ENCODE results near the gene WNT2. TPM values are rescaled to one million over a fixed set of nuclear protein-coding genes. Genes with fewer than 3 reads are reported as not detected.

Gene WNT2
- polyA plus RNA-seq, 1 donor from 2014 or later = not detected

- H3K9ac ChIP-seq (ENCODE audit: low read length) = no peak overlapping the region
- H2AFZ ChIP-seq (ENCODE audit: low read depth, low read length) = no peak overlapping the region
- no peaks in the 10 kb centered on the region for H3K79me2 ChIP-seq (replicated peaks; ENCODE audit: insufficient read depth, low read length)
- no peaks in the 10 kb centered on the region for H4K20me1 ChIP-seq (ENCODE audit: insufficient read depth)
- no peaks in the 10 kb centered on the region for H3K9me2 ChIP-seq (ENCODE audit: insufficient read depth, low read length)
- no peak for TF ChIP-seq EP300 (conservative IDR thresholded peaks at IDR 0.05; ENCODE audit: poor library complexity, severe bottlenecking)
- TF ChIP-seq REST (IDR thresholded peaks at IDR 0.05; ENCODE audit: borderline replicate concordance) = no peak
- TF ChIP-seq SMC3 (conservative IDR thresholded peaks at IDR 0.05; ENCODE audit: poor library complexity) = no peak
- TF ChIP-seq RAD21 (conservative IDR thresholded peaks at IDR 0.05) = no peak
- no peak for TF ChIP-seq POLR2AphosphoS5 (IDR thresholded peaks at IDR 0.05)
- no peak for TF ChIP-seq EZH2 (IDR thresholded peaks at IDR 0.05; ENCODE audit: borderline replicate concordance, insufficient read depth, low read length, poor library complexity, severe bottlenecking)
- TF ChIP-seq CTCF (IDR thresholded peaks at IDR 0.05; ENCODE audit: poor library complexity, severe bottlenecking) = no peak
- TF ChIP-seq MXI1 (conservative IDR thresholded peaks at IDR 0.05; ENCODE audit: poor library complexity, severe bottlenecking) = no peak
- no peak for TF ChIP-seq TAF1 (IDR thresholded peaks at IDR 0.05; ENCODE audit: low read depth)
- no peaks in the 10 kb centered on the region for H3K9me3 ChIP-seq (ENCODE audit: low read length)
- no peak overlapping the region for H3K4me2 ChIP-seq (ENCODE audit: low read length)
- no peak overlapping the region for H3K27ac ChIP-seq (ENCODE audit: low read length)
- H3K4me3 ChIP-seq (ENCODE audit: low read length) = no peak overlapping the region
- H3K36me3 ChIP-seq (ENCODE audit: insufficient read depth, low read length) = no peaks in the 10 kb centered on the region
- H3K27me3 ChIP-seq (ENCODE audit: insufficient read depth, low read depth, low read length) = no peaks in the 10 kb centered on the region
- H3F3A ChIP-seq (ENCODE audit: insufficient read depth, low read length, poor library complexity, severe bottlenecking) = no peaks in the 10 kb centered on the region
Measured at GRCh38 chr7:117283371-117283770, 39.5 kb downstream of the WNT2 start.

- no peaks in the 10 kb centered on the region for H3K9me3 ChIP-seq (ENCODE audit: low read length)
- no peaks in the 10 kb centered on the region for H4K20me1 ChIP-seq (ENCODE audit: insufficient read depth)
- H3K27me3 ChIP-seq (ENCODE audit: insufficient read depth, low read depth, low read length) = no peaks in the 10 kb centered on the region
- no peaks in the 10 kb centered on the region for H3K79me2 ChIP-seq (replicated peaks; ENCODE audit: insufficient read depth, low read length)
- TF ChIP-seq CTCF (IDR thresholded peaks at IDR 0.05; ENCODE audit: poor library complexity, severe bottlenecking) = no peak
- no peak for TF ChIP-seq POLR2AphosphoS5 (IDR thresholded peaks at IDR 0.05)
- no peak for TF ChIP-seq SMC3 (conservative IDR thresholded peaks at IDR 0.05; ENCODE audit: poor library complexity)
- no peak for TF ChIP-seq EZH2 (IDR thresholded peaks at IDR 0.05; ENCODE audit: borderline replicate concordance, insufficient read depth, low read length, poor library complexity, severe bottlenecking)
- no peak for TF ChIP-seq RAD21 (conservative IDR thresholded peaks at IDR 0.05)
- no peak for TF ChIP-seq TAF1 (IDR thresholded peaks at IDR 0.05; ENCODE audit: low read depth)
- no peak for TF ChIP-seq REST (IDR thresholded peaks at IDR 0.05; ENCODE audit: borderline replicate concordance)
- no peak for TF ChIP-seq EP300 (conservative IDR thresholded peaks at IDR 0.05; ENCODE audit: poor library complexity, severe bottlenecking)
- H3K9me2 ChIP-seq (ENCODE audit: insufficient read depth, low read length) = no peaks in the 10 kb centered on the region
- no peak overlapping the region for H2AFZ ChIP-seq (ENCODE audit: low read depth, low read length)
- H3K36me3 ChIP-seq (ENCODE audit: insufficient read depth, low read length) = no peaks in the 10 kb centered on the region
- no peak overlapping the region for H3K4me3 ChIP-seq (ENCODE audit: low read length)
- H3K27ac ChIP-seq (ENCODE audit: low read length) = no peak overlapping the region
- H3K4me2 ChIP-seq (ENCODE audit: low read length) = no peak overlapping the region
- no peaks in the 10 kb centered on the region for H3F3A ChIP-seq (ENCODE audit: insufficient read depth, low read length, poor library complexity, severe bottlenecking)
- no peak overlapping the region for H3K9ac ChIP-seq (ENCODE audit: low read length)
Measured at GRCh38 chr7:117282239-117282812, 40.5 kb downstream of the WNT2 start.
